Psoas muscle (tissue), 8 donors: Measurements from ENCODE around the gene SLC34A1. TPM values are rescaled to one million over a fixed set of nuclear protein-coding genes. Genes with fewer than 3 reads are reported as not detected.

Experiments
- ATAC-seq, 4 donors: fragments of 200-7000 bp; cut with Tn5 transposase; one replicate each; pipeline ENCODE4 v1.9.1; 2020; ENCODE audit warnings: moderate library complexity in 3 of 4, mild to moderate bottlenecking in 2 of 4
- DNase-seq, 2 donors: peaks; one replicate each; pipeline ENCODE4 v3.0.0-alpha.2; 2020
- H3K27ac ChIP-seq: fragments of 200-600 bp; one replicate; pipeline ENCODE4 v1.8.0; 2022
- H3K27me3 ChIP-seq, 3 donors: fragments of 200-600 bp in 1 of 3; one replicate each; pipeline versions ENCODE4 v1.6.1 to v1.8.0; 2013 to 2022; ENCODE audit warnings: low read length in 2 of 3, mild to moderate bottlenecking in 2 of 3, moderate library complexity in 1 of 3; ENCODE audit not compliant: insufficient read depth in 3 of 3
- H3K36me3 ChIP-seq, 2 donors: fragments of 200-600 bp in 1 of 2; one replicate each; pipeline versions ENCODE4 v1.6.1 to v1.8.0; 2013 to 2022; ENCODE audit warnings: low read depth in 1 of 2, mild to moderate bottlenecking in 1 of 2, moderate library complexity in 1 of 2; ENCODE audit not compliant: insufficient read depth in 1 of 2
- H3K4me1 ChIP-seq: fragments of 200-600 bp; one replicate; pipeline ENCODE4 v1.8.0; 2022
- H3K4me3 ChIP-seq: fragments of 200-600 bp; one replicate; pipeline ENCODE4 v1.8.0; 2022; ENCODE audit warnings: mild to moderate bottlenecking
- H3K9me3 ChIP-seq: fragments of 200-600 bp; one replicate; pipeline ENCODE4 v1.8.0; 2022
- CTCF ChIP-seq: fragments of 200-600 bp; IDR thresholded peaks from one replicate; pipeline ENCODE4 v1.8.0; 2022; ENCODE audit warnings: antibody characterized with exemption
- WGBS, 3 donors: extraction: QIAGEN DNeasy Blood & Tissue Kit; methylation state at CpG; one replicate each; pipeline versions ENCODE4 v1.1.6 to v1.1.7; 2013; 5-methylcytosine and 5-hydroxymethylcytosine counted together
- intact Hi-C, 2 donors: fragments of 100-400 bp; cut with DNase I; formaldehyde crosslinking; loops; one replicate each; pipeline versions ENCODE4 v1.11.0 to v1.14.2; 2022
- polyA plus RNA-seq, 3 donors: library from polyadenylated mRNA; stranded (reverse); fragments of 200-250 nt; gene quantifications; one replicate each; pipeline ENCODE4 v1.2.3, GENCODE V29; 2013
- total RNA-seq, 4 donors: library from RNA; stranded (reverse); fragmentation: NEBNext Ultra II Directional in 2 of 4; extraction: Animal tissue kit (Norgen Biotek cat#: 25700) in 2 of 4; gene quantifications; one replicate each; pipeline versions ENCODE4 v1.2.1 to v1.2.4, GENCODE V29; 2021 to 2023
- donor health status: healthy with polysubstance abuse.
- donor health status: DM: no; HTN: no; CAD: no; lungs with moderate emphysema.
- donor health status: Bipolar disorder and iron deficiency.
- donor health status: healthy.
- donor health status: DM: yes; HTN: yes; CAD: no.
- donor health status: DM: no; HTN: no; CAD: no.
- donor health status: DM: no; HTN: no; CAD: no.
- donor health status: DM: yes; HTN: yes; CAD: no.

Gene SLC34A1
- total and polyA plus RNA-seq, 7 donors, result not detected

GRCh38 chr5:177404641-177405179 is 20.5 kb downstream of the SLC34A1 start:
- Histone ChIP-seq H3K27ac (no peak overlapping the region), H3K27me3 (peaks cover 0 to 51% (median 30%) of the 10 kb centered on the region in 3 donors), H3K4me3 (peak overlapping the region; percentile 60), H3K4me1 (peaks cover 14% of the 10 kb centered on the region), H3K9me3 (no peaks in the 10 kb centered on the region), H3K36me3 (no peaks in the 10 kb centered on the region)
- ATAC-seq (no peak), DNase-seq (no peak)
- 17 to 25% (median 20%) methylated on average over 15 to 16 of the region's 16 CpGs for WGBS, 3 donors
- intact Hi-C loops, result loop anchor here (1.0 to 5.0 kb wide), 3 partner anchors 49 to 98 kb away; no protein-coding TSS in a partner anchor
- TF ChIP-seq CTCF, result no peak

GRCh38 chr5:177405312-177405711 is 21.1 kb downstream of the SLC34A1 start:
- Histone ChIP-seq H3K4me1 (peaks cover 14% of the 10 kb centered on the region), H3K9me3 (no peaks in the 10 kb centered on the region), H3K4me3 (no peak overlapping the region), H3K36me3 (no peaks in the 10 kb centered on the region), H3K27ac (no peak overlapping the region), H3K27me3 (peaks cover 0 to 45% (median 24%) of the 10 kb centered on the region in 3 donors)
- DNase-seq (no peak), ATAC-seq (no peak)
- intact Hi-C loops, result loop anchor here in 1 of 2 donors (5.0 kb wide), 1 partner anchor 97 kb away; no protein-coding TSS in a partner anchor
- 89 to 93% (median 90%) methylated on average over 2 of the region's 2 CpGs for WGBS, 3 donors
- TF ChIP-seq CTCF, result no peak

GRCh38 chr5:177405805-177406204 is 21.6 kb downstream of the SLC34A1 start:
- H3K27ac ChIP-seq, result no peak overlapping the region
- no peak overlapping the region for H3K4me3 ChIP-seq
- 78 to 85% (median 84%) methylated on average over 5 of the region's 5 CpGs for whole genome bisulfite sequencing, 3 donors
- intact Hi-C loops, result loop anchor here in 1 of 2 donors (5.0 kb wide), 1 partner anchor 96 kb away; no protein-coding TSS in a partner anchor
- ATAC-seq, result no peak
- no peak for DNase-seq
- TF ChIP-seq CTCF, result no peak
- H3K36me3 ChIP-seq, result no peaks in the 10 kb centered on the region
- H3K27me3 ChIP-seq, result peaks cover 0 to 40% (median 23%) of the 10 kb centered on the region in 3 donors
- H3K4me1 ChIP-seq, result peaks cover 14% of the 10 kb centered on the region
- H3K9me3 ChIP-seq, result no peaks in the 10 kb centered on the region

GRCh38 chr5:177409043-177409801 is 25.0 kb downstream of the SLC34A1 start, which contains the start of gene F12:
F12 (minus strand) TSS chr5:177409564; CDS start chr5:177409527, 37 bp downstream.
- intact Hi-C loops, result loop anchor here in 1 of 2 donors (5.0 kb wide), 1 partner anchor 93 kb away; no protein-coding TSS in a partner anchor
- Histone ChIP-seq H3K4me3 (no peak within 1 kb of the TSS), H3K36me3 (no peaks in the 10 kb centered on the region), H3K27me3 (peaks cover 0 to 8% (median 1%) of the 10 kb centered on the region in 3 donors), H3K27ac (no peak within 1 kb of the TSS), H3K4me1 (peaks cover 4% of the 10 kb centered on the region), H3K9me3 (no peaks in the 10 kb centered on the region)
- ATAC-seq (no peak), DNase-seq (no peak)
- 87 to 88% (median 88%) methylated on average over 9 of the region's 9 CpGs for WGBS, 3 donors
- no peak for TF ChIP-seq CTCF
